Embryonic facial prominence (tissue), 1 donor: Measurements from ENCODE around the gene SLC22A2.
"Not testable (repeated sequence)": the region's sequence is repeated elsewhere in the genome, so short reads cannot be mapped to it uniquely, and the experiment has no call there.

ENCODE experiments used
- DNase-seq: peaks from one replicate; pipeline ENCODE4 v3.0.0-alpha.2; 2016; ENCODE audit errors: extremely low spot score

The SLC22A2 gene

GRCh38 chr6:160258346-160259142 lies at the start of gene SLC22A2:
SLC22A2 (minus strand) TSS chr6:160258821; CDS start chr6:160258757, 64 bp downstream.
- DNase-seq, result no peak

- no peak for DNase-seq
These were observed 47.5 kb upstream of the SLC22A2 start for GRCh38 chr6:160305926-160306713.

GRCh38 chr6:160303806-160304205 lies 45.2 kb upstream of the SLC22A2 start:
- DNase-seq, result no peak

GRCh38 chr6:160302431-160303082 lies 43.9 kb upstream of the SLC22A2 start:
- not testable (repeated sequence) for DNase-seq

GRCh38 chr6:160301339-160301738 lies 42.7 kb upstream of the SLC22A2 start:
- no peak for DNase-seq

- DNase-seq, result no peak
These were observed 41.6 kb upstream of the SLC22A2 start for GRCh38 chr6:160300076-160300695.

- DNase-seq, result no peak
These were observed 40.9 kb upstream of the SLC22A2 start for GRCh38 chr6:160299559-160299958.

GRCh38 chr6:160298121-160298520 lies 39.5 kb upstream of the SLC22A2 start:
- no peak for DNase-seq

GRCh38 chr6:160297310-160297709 lies 38.7 kb upstream of the SLC22A2 start:
- DNase-seq, result no peak

GRCh38 chr6:160293844-160294243 lies 35.2 kb upstream of the SLC22A2 start:
- no peak for DNase-seq

- no peak for DNase-seq
These were observed 27.0 kb upstream of the SLC22A2 start for GRCh38 chr6:160285541-160286105.

GRCh38 chr6:160284575-160284974 lies 26.0 kb upstream of the SLC22A2 start:
- DNase-seq, result no peak

- no peak for DNase-seq
These were observed 23.8 kb upstream of the SLC22A2 start for GRCh38 chr6:160282444-160282843.

- DNase-seq, result no peak
These were observed 21.2 kb upstream of the SLC22A2 start for GRCh38 chr6:160279850-160280249.

- DNase-seq, result no peak
These were observed 20.2 kb upstream of the SLC22A2 start for GRCh38 chr6:160278786-160279310.

- DNase-seq, result no peak
These were observed 19.7 kb upstream of the SLC22A2 start for GRCh38 chr6:160278311-160278710.

GRCh38 chr6:160277546-160277945 lies 18.9 kb upstream of the SLC22A2 start:
- no peak for DNase-seq

- DNase-seq, result no peak
These were observed 18.5 kb upstream of the SLC22A2 start for GRCh38 chr6:160277144-160277543.

GRCh38 chr6:160276126-160276525 lies 17.5 kb upstream of the SLC22A2 start:
- no peak for DNase-seq

- DNase-seq, result no peak
These were observed 16.9 kb upstream of the SLC22A2 start for GRCh38 chr6:160275511-160276003.

GRCh38 chr6:160274871-160275510 lies 16.4 kb upstream of the SLC22A2 start:
- no peak for DNase-seq
